Astrocyte (in vitro differentiated cells and primary cell): ENCODE measurements around the gene QRFP. TPM values are rescaled to one million over a fixed set of nuclear protein-coding genes. Genes with fewer than 3 reads are reported as not detected.

Experiments
- DNase-seq: peaks from one replicate; pipeline ENCODE4 v3.0.0-alpha.2; 2010; ENCODE audit warnings: low read depth
- FAIRE-seq: peaks from 2 replicates; lab custom pipeline; 2011; peaks lifted over from hg19 to GRCh38; lab: Jason Lieb, UNC
- H2AFZ ChIP-seq: 2 replicates; pipeline ENCODE4 v1.6.0; 2012; ENCODE audit warnings: low read depth, low read length, inconsistent platforms
- H3K27ac ChIP-seq: 2 replicates; pipeline ENCODE4 v1.5.1; 2011; ENCODE audit warnings: low read depth, low read length, inconsistent platforms
- H3K27me3 ChIP-seq: 2 replicates; pipeline ENCODE4 v1.6.0; 2011; ENCODE audit warnings: low read length, inconsistent platforms; ENCODE audit not compliant: insufficient read depth
- H3K36me3 ChIP-seq: 2 replicates; pipeline ENCODE4 v1.5.1; 2011; ENCODE audit warnings: low read length, inconsistent platforms; ENCODE audit not compliant: insufficient read depth
- H3K4me1 ChIP-seq: 2 replicates; pipeline ENCODE4 v1.5.1; 2011; ENCODE audit warnings: low read length, inconsistent platforms; ENCODE audit not compliant: insufficient read depth
- H3K4me2 ChIP-seq: 2 replicates; pipeline ENCODE4 v1.6.0; 2012; ENCODE audit warnings: low read length, inconsistent platforms
- H3K4me3 ChIP-seq: 2 replicates; pipeline ENCODE4 v1.5.1; 2011; ENCODE audit warnings: low read depth, mild to moderate bottlenecking, low read length, inconsistent platforms; ENCODE audit not compliant: insufficient read depth
- H3K79me2 ChIP-seq: 2 replicates; pipeline ENCODE4 v1.6.0; 2012; ENCODE audit warnings: mild to moderate bottlenecking, low read length, inconsistent platforms; ENCODE audit not compliant: insufficient read depth
- H3K9ac ChIP-seq: 2 replicates; pipeline ENCODE4 v1.6.0; 2012; ENCODE audit warnings: mild to moderate bottlenecking, low read length, inconsistent platforms
- H3K9me3 ChIP-seq: 2 replicates; pipeline ENCODE4 v1.5.1; 2012; ENCODE audit warnings: low read depth, mild to moderate bottlenecking, low read length, inconsistent platforms; ENCODE audit not compliant: insufficient read depth
- H4K20me1 ChIP-seq: 2 replicates; pipeline ENCODE4 v1.6.0; 2012; ENCODE audit warnings: low read length, inconsistent platforms; ENCODE audit not compliant: insufficient read depth
- H3K27ac Mint-ChIP-seq: one replicate; pipeline ENCODE4 v1.8.0; 2021; ENCODE audit warnings: mild to moderate bottlenecking, mixed read lengths; ENCODE audit not compliant: unreplicated experiment
- H3K27me3 Mint-ChIP-seq: one replicate; pipeline ENCODE4 v1.8.0; 2021; ENCODE audit warnings: low read depth, mixed read lengths; ENCODE audit not compliant: unreplicated experiment
- H3K36me3 Mint-ChIP-seq: one replicate; pipeline ENCODE4 v1.8.0; 2021; ENCODE audit warnings: low read depth, mixed read lengths; ENCODE audit not compliant: unreplicated experiment
- H3K4me1 Mint-ChIP-seq: one replicate; pipeline ENCODE4 v1.8.0; 2021; ENCODE audit warnings: low read depth, mixed read lengths; ENCODE audit not compliant: unreplicated experiment
- H3K4me3 Mint-ChIP-seq: one replicate; pipeline ENCODE4 v1.8.0; 2021; ENCODE audit warnings: mild to moderate bottlenecking, moderate library complexity, mixed read lengths; ENCODE audit not compliant: unreplicated experiment
- H3K9me3 Mint-ChIP-seq: one replicate; pipeline ENCODE4 v1.8.0; 2021; ENCODE audit warnings: mild to moderate bottlenecking, mixed read lengths; ENCODE audit not compliant: unreplicated experiment
- CTCF ChIP-seq: IDR thresholded peaks from 2 replicates; pipeline ENCODE4 v1.5.1; 2011; ENCODE audit warnings: low read depth, mild to moderate bottlenecking, inconsistent platforms, low read length, moderate library complexity; ENCODE audit not compliant: insufficient read depth
- EZH2 ChIP-seq: IDR thresholded peaks from 2 replicates; pipeline ENCODE4 v1.6.1; 2012; ENCODE audit warnings: mild to moderate bottlenecking, low read length, inconsistent platforms; ENCODE audit not compliant: insufficient read depth
- total RNA-seq: library from RNA; stranded (reverse); gene quantifications from 2 replicates; pipeline ENCODE4 v1.2.1, GENCODE V29; 2021

The QRFP gene
- total RNA-seq, 1 donor from 2014 or later: not detected

GRCh38 chr9:130870491-130871381 is 25.9 kb downstream of the QRFP start:
- Mint-ChIP-seq H3K4me1 (peaks cover 17% of the 10 kb centered on the region), H3K36me3 (peaks cover 18% of the 10 kb centered on the region), H3K4me3 (peak overlapping the region; percentile 50), H3K27me3 (no peaks in the 10 kb centered on the region), H3K27ac (peak overlapping the region; percentile 56), H3K9me3 (no peaks in the 10 kb centered on the region)
- H3K36me3 ChIP-seq: peaks cover 51% of the 10 kb centered on the region
- peak overlapping the region; percentile 32 for H3K27ac ChIP-seq
- peak overlapping the region; percentile 33 for H3K9ac ChIP-seq
- no peak for FAIRE-seq
- H3K79me2 ChIP-seq: peaks cover 90% of the 10 kb centered on the region
- TF ChIP-seq EZH2: no peak
- no peak for TF ChIP-seq CTCF
- peak; percentile 68 for DNase-seq
- peak overlapping the region; percentile 51 for H3K4me2 ChIP-seq
- peaks cover 21% of the 10 kb centered on the region for H3K4me1 ChIP-seq
- peaks cover 96% of the 10 kb centered on the region for H4K20me1 ChIP-seq
- H3K9me3 ChIP-seq: no peaks in the 10 kb centered on the region
- H2AFZ ChIP-seq: no peak overlapping the region
- H3K4me3 ChIP-seq: no peak overlapping the region
- H3K27me3 ChIP-seq: no peaks in the 10 kb centered on the region

- H2AFZ ChIP-seq: no peak overlapping the region
- H3K9ac ChIP-seq: no peak overlapping the region
- Mint-ChIP-seq H3K4me3 (no peak overlapping the region), H3K36me3 (peaks cover 18% of the 10 kb centered on the region), H3K27ac (no peak overlapping the region), H3K9me3 (no peaks in the 10 kb centered on the region), H3K27me3 (no peaks in the 10 kb centered on the region), H3K4me1 (peaks cover 18% of the 10 kb centered on the region)
- H3K4me2 ChIP-seq: no peak overlapping the region
- no peak for TF ChIP-seq EZH2
- no peak for TF ChIP-seq CTCF
- no peaks in the 10 kb centered on the region for H3K27me3 ChIP-seq
- H3K4me3 ChIP-seq: no peak overlapping the region
- FAIRE-seq (no peak), DNase-seq (peak; percentile 25)
- no peak overlapping the region for H3K27ac ChIP-seq
- no peaks in the 10 kb centered on the region for H3K9me3 ChIP-seq
- H4K20me1 ChIP-seq: peaks cover 98% of the 10 kb centered on the region
- H3K79me2 ChIP-seq: peaks cover 94% of the 10 kb centered on the region
- peaks cover 52% of the 10 kb centered on the region for H3K36me3 ChIP-seq
- peaks cover 21% of the 10 kb centered on the region for H3K4me1 ChIP-seq
Observed at GRCh38 chr9:130869250-130869649, 27.4 kb downstream of the QRFP start.

GRCh38 chr9:130868230-130868629 is 28.4 kb downstream of the QRFP start:
- no peaks in the 10 kb centered on the region for H3K9me3 Mint-ChIP-seq
- H3K27me3 ChIP-seq: no peaks in the 10 kb centered on the region
- H3K27ac Mint-ChIP-seq: no peak overlapping the region
- peaks cover 45% of the 10 kb centered on the region for H3K36me3 ChIP-seq
- FAIRE-seq (no peak), DNase-seq (no peak)
- no peak overlapping the region for H3K4me2 ChIP-seq
- H3K9me3 ChIP-seq: no peaks in the 10 kb centered on the region
- peaks cover 23% of the 10 kb centered on the region for H3K4me1 ChIP-seq
- TF ChIP-seq CTCF (no peak), EZH2 (no peak)
- no peak overlapping the region for H3K27ac ChIP-seq
- H3K36me3 Mint-ChIP-seq: peaks cover 19% of the 10 kb centered on the region
- peaks cover 25% of the 10 kb centered on the region for H3K4me1 Mint-ChIP-seq
- H3K9ac ChIP-seq: peak overlapping the region; percentile 1
- no peak overlapping the region for H3K4me3 Mint-ChIP-seq
- H4K20me1 ChIP-seq: peaks cover 98% of the 10 kb centered on the region
- H3K79me2 ChIP-seq: peaks cover 93% of the 10 kb centered on the region
- no peaks in the 10 kb centered on the region for H3K27me3 Mint-ChIP-seq
- H3K4me3 ChIP-seq: no peak overlapping the region
- H2AFZ ChIP-seq: no peak overlapping the region
